Gastroesophageal sphincter (tissue), 3 donors: ENCODE measurements around the gene RIPK4.

Experiments
- CTCF ChIP-seq, 4 experiments: fragments of 200-600 bp in 2 of 4; fragments of 450-650 bp in 2 of 4; sonication (generic) in 1 of 4; IDR thresholded peaks; one replicate each; pipeline ENCODE4 v1.5.1; 2017 to 2019; ENCODE audit warnings: antibody characterized with exemption in 4 of 4, mild to moderate bottlenecking in 2 of 4, moderate library complexity in 2 of 4
- EP300 ChIP-seq: sonication (generic); formaldehyde crosslinking; IDR thresholded peaks from one replicate; pipeline ENCODE4 v1.6.1; 2017; ENCODE audit warnings: antibody characterized with exemption, mild to moderate bottlenecking
- POLR2A ChIP-seq, 2 donors: fragments of 450-650 bp; IDR thresholded peaks; one replicate each; pipeline ENCODE4 v1.6.1; 2017; ENCODE audit warnings: antibody characterized with exemption in 2 of 2, mild to moderate bottlenecking in 2 of 2, moderate library complexity in 1 of 2
- POLR2AphosphoS5 ChIP-seq: sonication (generic); formaldehyde crosslinking; IDR thresholded peaks from one replicate; pipeline ENCODE4 v1.6.1; 2017; ENCODE audit warnings: antibody characterized with exemption

- TF ChIP-seq CTCF (IDR thresholded peaks at IDR 0.05) (no peak), POLR2A (IDR thresholded peaks at IDR 0.05) (no peak), POLR2AphosphoS5 (no peak), EP300 (no peak)
These were observed 60.6 kb downstream of the RIPK4 start for GRCh38 chr21:41706263-41706639.
